ENCODE results near the gene C1QL4. TPM values are rescaled to one million over a fixed set of nuclear protein-coding genes. Genes with fewer than 3 reads are reported as not detected.

Gene C1QL4
- total RNA-seq, 1 donor from 2014 or later: not detected

GRCh38 chr12:49330631-49331379, 6.2 kb downstream of the C1QL4 start:
- no peaks in the 10 kb centered on the region for H3K36me3 Mint-ChIP-seq (ENCODE audit: low read depth)
- POLR2A ChIA-PET: interaction anchor here (0.5 to 0.7 kb wide), 2 partner anchors 117 to 191 kb away, joined by 3 to 5 read pairs; no protein-coding TSS in a partner anchor
- H3K4me3 Mint-ChIP-seq: no peak overlapping the region
- TF ChIP-seq CTCF (IDR thresholded peaks at IDR 0.05): no peak
- peaks cover 33% of the 10 kb centered on the region for H3K27me3 Mint-ChIP-seq
- H3K4me1 Mint-ChIP-seq: peaks cover 15% of the 10 kb centered on the region
- intact Hi-C loops (cut with micrococcal nuclease): no loop called here
- no peak for ATAC-seq (ENCODE audit: low read depth)
- H3K27ac Mint-ChIP-seq: no peak overlapping the region
- H3K9me3 Mint-ChIP-seq: no peaks in the 10 kb centered on the region
- no peak for DNase-seq
- CTCF ChIA-PET: interaction anchor here (0.7 to 8.9 kb wide), 10 partner anchors 8 to 292 kb away, joined by 3 to 59 read pairs (median 8); partner anchors contain the start of genes DNAJC22, PRPF40B and TROAP

- POLR2A ChIA-PET: interaction anchor here (0.7 kb wide), 1 partner anchor 116 kb away, joined by 5 read pairs; no protein-coding TSS in a partner anchor
- Mint-ChIP-seq H3K27ac (no peak overlapping the region), H3K27me3 (peaks cover 26% of the 10 kb centered on the region), H3K36me3 (ENCODE audit: low read depth) (no peaks in the 10 kb centered on the region), H3K4me1 (peaks cover 10% of the 10 kb centered on the region), H3K4me3 (no peak overlapping the region), H3K9me3 (no peaks in the 10 kb centered on the region)
- TF ChIP-seq CTCF (IDR thresholded peaks at IDR 0.05): no peak
- DNase-seq (no peak), ATAC-seq (ENCODE audit: low read depth) (no peak)
- CTCF ChIA-PET: interaction anchor here (4.4 kb wide), 1 partner anchor 13 kb away, joined by 28 read pairs; no protein-coding TSS in a partner anchor
- intact Hi-C loops (cut with micrococcal nuclease): no loop called here
Observed at GRCh38 chr12:49330032-49330619, 6.9 kb downstream of the C1QL4 start.

GRCh38 chr12:49328816-49329215, 8.2 kb downstream of the C1QL4 start:
- no peaks in the 10 kb centered on the region for H3K36me3 Mint-ChIP-seq (ENCODE audit: low read depth)
- peaks cover 8% of the 10 kb centered on the region for H3K4me1 Mint-ChIP-seq
- intact Hi-C loops (cut with micrococcal nuclease): no loop called here
- CTCF ChIA-PET: no interaction called here
- TF ChIP-seq CTCF (IDR thresholded peaks at IDR 0.05): no peak
- peaks cover 19% of the 10 kb centered on the region for H3K27me3 Mint-ChIP-seq
- no peaks in the 10 kb centered on the region for H3K9me3 Mint-ChIP-seq
- no peak for ATAC-seq (ENCODE audit: low read depth)
- POLR2A ChIA-PET: no interaction called here
- H3K27ac Mint-ChIP-seq: no peak overlapping the region
- no peak overlapping the region for H3K4me3 Mint-ChIP-seq
- no peak for DNase-seq

- peaks cover 15% of the 10 kb centered on the region for H3K27me3 Mint-ChIP-seq
- no peaks in the 10 kb centered on the region for H3K36me3 Mint-ChIP-seq (ENCODE audit: low read depth)
- no peak for TF ChIP-seq CTCF (IDR thresholded peaks at IDR 0.05)
- intact Hi-C loops (cut with micrococcal nuclease): no loop called here
- H3K4me3 Mint-ChIP-seq: no peak overlapping the region
- no peak overlapping the region for H3K27ac Mint-ChIP-seq
- ChIA-PET CTCF (no interaction called here), POLR2A (interaction anchor here (0.7 kb wide), 1 partner anchor 19 kb away, joined by 6 read pairs; no protein-coding TSS in a partner anchor)
- H3K9me3 Mint-ChIP-seq: no peaks in the 10 kb centered on the region
- H3K4me1 Mint-ChIP-seq: peaks cover 12% of the 10 kb centered on the region
- DNase-seq (no peak), ATAC-seq (ENCODE audit: low read depth) (no peak)
Observed at GRCh38 chr12:49327887-49328286, 9.1 kb downstream of the C1QL4 start.

GRCh38 chr12:49327368-49327767, 9.6 kb downstream of the C1QL4 start:
- Mint-ChIP-seq H3K27me3 (peaks cover 10% of the 10 kb centered on the region), H3K27ac (no peak overlapping the region), H3K9me3 (no peaks in the 10 kb centered on the region), H3K36me3 (ENCODE audit: low read depth) (no peaks in the 10 kb centered on the region), H3K4me1 (peaks cover 11% of the 10 kb centered on the region), H3K4me3 (no peak overlapping the region)
- CTCF ChIA-PET: no interaction called here
- intact Hi-C loops (cut with micrococcal nuclease): no loop called here
- no peak for DNase-seq
- POLR2A ChIA-PET: no interaction called here
- TF ChIP-seq CTCF (IDR thresholded peaks at IDR 0.05): no peak
- no peak for ATAC-seq (ENCODE audit: low read depth)

All from activated B cell treated with CpG ODN at 0.5 μM for 24 hours (primary cell).